NCI-H345 treated with DMSO at 0.1 percent for 48 hours (cell line): ENCODE results near the gene RAB38.

Experiments used
- DNase-seq: peaks from one replicate; lab custom pipeline; 2025; ENCODE audit not compliant: unreplicated experiment; lab: John Stamatoyannopoulos, UW

The RAB38 gene

DNA sequence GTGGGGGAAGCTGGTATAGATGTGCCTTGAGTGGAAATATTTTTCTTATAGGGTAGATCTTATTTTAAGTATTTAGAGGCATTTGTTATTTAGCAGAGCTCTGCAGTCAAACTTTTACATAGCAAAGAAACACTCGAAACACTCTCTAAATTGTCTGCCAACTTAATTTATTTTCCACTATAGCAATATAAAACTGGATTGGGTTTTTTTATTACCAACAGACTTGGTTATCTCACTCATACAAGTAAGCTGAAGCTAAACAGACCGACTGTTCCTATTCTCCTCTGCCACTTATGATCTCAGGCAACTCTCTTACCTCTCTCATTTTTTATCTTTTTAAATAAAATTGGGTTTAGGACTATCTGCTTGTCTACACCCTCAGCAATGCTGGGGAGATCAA lies 4.6 kb downstream of the RAB38 start:
- no peak for DNase-seq

DNA sequence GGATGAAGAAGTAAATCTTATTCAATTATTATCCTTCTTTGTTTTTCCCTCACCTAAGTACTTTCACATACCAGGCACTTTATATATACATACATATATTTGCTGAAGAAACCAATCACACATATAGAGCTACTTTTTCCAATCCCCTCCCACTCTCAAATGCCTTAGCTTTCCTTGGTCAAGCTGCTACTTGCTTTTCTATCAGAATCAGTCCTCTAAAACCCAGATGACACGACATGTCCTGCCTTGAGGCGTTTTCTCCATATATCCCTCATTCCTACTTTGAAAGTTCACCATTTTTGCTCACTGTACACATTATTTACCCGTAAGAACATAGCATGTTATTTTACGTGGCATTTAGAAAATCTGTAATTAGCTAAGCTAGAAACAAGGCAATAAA lies 5.4 kb downstream of the RAB38 start:
- no peak for DNase-seq

DNA sequence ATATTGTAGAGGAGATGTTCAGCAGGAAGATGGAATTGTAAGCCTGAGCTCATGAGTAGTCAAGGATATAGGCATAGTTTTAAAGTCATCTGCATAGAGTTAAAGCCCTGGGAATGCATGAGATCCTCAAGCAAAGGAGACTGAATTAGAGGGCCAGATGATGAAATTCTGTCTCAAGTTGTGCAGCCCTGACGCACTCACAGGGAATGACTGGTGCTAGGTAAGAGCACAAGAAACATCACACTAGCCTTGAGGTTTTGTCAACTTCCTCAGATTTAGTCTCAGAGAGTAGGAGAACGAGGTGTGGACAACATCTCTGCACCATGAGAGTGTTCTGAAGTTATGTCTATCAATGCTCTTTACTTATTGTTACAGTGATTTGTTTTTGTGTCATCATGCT lies 5.8 kb downstream of the RAB38 start:
- no peak for DNase-seq

DNA sequence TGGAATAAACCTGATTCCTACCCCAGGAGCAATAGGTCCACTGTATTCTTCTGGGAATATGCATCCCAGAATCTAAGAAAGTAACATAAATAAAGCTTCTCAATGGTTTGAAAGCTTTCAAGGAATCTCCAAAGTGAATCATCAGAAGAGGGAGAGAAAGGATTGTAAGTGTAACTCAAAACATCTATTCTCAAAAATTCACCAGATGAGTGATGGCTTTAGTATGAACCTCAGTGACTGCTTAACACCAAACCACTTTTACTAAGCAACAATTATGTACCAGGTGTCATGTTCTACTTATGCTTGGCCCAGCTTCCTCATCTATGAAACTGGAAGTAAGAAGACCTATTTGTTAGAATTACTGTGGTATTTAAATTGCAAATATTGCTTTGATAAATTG lies 7.4 kb downstream of the RAB38 start:
- DNase-seq = no peak

DNA sequence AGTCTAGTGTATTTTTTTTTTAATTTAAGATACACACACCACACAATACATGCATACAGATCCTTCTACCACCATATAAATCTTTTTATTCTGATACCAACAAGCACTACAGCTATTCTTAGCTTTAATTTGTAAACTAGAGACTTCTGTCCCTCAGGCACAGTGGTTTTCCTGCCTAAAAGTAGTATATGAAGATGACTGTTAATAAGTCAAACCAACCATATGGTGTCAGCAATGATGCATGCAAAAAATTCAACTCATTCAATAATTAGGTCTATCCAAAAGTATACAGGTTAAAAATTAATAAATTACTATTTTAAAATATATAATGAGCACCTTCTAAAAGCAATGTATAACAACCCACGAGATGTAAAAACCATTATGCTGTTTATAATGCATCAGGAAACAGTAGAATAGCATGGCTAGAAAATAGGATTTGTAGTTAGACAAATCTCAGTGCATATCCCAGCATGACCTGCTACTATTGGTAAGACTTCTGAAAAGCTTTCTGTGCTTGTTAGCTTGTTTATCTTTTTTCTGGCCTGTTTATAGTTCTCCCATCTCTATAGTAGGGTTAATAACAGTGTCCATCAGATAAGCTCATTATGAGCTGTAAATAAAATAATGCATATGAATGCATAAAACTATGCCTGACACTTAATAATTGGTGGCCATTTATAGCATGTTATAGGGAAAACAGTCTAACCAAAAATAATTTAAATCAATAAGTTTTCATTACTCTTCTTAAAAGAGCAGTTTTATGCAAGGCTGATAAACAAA lies 10.2 kb downstream of the RAB38 start:
- DNase-seq = no peak

DNA sequence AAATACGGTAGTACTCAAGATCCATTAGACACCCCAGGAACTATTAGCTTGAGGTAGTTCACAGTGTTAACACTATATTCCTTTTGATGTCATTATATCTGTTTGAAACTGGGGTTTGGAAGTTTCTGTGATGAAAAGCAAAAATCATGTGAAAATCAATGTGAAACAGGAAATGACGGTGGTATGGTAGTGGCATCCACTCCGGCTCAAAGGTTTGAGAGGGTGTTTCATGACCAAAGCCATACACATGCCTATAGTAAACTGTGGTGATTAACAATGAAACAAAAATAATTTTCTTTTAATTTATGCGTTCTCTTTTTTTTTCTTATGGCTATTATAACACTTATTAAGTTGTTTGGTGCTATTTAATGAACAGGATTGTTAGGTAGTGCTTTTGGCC lies 10.9 kb downstream of the RAB38 start:
- DNase-seq = no peak

DNA sequence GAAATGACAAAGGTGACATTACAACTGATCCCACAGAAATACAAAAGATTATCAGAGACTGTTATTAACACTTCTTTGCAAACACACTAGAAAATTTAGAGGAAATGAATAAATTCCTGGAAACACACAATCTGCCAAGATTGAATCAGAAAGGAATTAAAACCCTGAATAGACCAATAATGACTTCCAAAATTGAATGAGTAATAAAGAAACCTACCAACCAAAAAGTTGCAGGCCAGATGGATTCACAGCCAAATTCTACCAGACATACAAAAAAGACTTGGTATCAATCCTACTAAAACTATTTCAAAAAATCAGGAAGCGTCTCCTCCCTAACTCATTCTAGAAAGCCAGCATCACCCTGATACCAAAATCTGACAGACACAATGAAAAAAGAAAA lies 17.2 kb downstream of the RAB38 start:
- DNase-seq = no peak

DNA sequence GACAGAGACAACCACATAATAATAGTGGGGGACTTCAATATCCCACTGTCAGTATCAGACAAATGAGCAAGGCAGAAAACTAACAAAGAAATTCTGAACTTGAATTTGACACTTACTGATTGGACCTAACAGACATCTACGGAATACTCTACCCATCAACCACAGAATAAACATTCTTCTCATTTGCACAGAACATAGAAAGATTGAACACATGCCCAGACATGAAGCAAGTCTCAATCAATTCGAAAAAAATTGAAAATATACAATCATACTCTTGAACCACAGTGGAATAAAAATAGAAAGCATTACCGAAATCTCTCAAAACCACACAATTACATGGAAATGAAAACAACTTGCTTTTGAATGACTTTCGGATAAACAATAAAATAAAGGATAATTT lies 17.9 kb downstream of the RAB38 start:
- DNase-seq = no peak

DNA sequence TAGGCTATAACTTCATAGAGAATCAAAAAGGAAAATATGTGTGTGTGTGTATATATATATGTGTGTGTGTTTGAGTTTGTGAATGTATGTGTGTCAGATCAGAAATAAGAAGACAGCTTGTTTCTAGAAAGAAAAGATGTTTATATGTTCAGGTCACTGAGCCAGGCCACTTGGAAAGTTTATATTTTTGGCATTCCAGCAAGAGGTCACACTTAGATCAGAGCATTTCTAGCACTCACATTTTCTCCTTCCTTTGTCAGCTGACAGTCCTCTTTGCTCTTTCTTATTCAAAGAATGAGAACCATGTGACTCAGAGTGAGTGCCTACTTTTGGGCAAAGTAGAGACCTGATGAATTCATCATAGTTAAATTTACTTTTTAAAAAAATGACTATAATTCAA lies 22.9 kb downstream of the RAB38 start:
- no peak for DNase-seq

DNA sequence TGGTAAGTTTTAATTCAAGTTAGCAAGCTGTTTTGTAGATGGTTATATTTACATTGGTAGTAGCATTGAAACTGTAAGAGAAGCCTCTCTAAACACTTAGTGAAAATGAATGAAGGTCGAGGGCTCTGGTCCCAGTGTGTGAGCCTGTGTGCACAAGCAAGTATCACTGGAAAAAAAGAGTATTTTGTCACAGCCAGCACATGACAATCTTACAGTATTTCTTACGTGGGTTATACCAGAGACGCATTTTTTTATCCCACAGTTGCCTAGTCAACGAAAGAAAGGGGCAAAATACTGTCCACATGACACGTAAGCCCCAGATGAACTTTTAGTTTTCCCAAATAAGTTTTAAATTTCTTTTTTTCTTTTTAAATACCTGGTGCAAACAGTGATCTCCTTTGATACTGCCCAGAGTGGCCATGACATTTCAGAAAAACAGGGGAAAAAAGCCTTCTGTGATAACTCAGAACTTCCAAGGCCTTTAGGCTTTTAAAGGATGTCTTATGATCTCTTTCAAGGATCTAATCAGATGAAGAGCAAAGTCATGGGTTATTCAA lies 23.5 kb downstream of the RAB38 start:
- DNase-seq = no peak

DNA sequence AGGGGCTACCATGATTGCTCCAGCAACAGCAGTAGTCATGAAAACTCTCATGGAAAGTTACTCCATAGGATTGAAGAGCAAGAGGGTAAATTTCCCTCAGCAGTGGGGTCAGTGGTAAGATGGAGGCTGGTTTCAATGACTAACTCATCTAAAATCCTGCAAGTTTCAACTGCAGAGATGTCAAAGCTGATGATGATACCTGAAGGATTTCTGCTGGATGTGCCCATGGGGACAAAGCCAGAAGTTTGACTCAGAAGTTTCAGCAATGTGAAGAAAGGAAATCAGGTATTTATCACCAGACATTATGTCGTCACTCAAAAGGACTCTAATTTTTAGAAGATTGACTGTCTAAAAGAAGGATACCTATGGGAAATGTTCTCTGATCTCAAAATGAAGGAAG lies 29.1 kb downstream of the RAB38 start:
- no peak for DNase-seq

DNA sequence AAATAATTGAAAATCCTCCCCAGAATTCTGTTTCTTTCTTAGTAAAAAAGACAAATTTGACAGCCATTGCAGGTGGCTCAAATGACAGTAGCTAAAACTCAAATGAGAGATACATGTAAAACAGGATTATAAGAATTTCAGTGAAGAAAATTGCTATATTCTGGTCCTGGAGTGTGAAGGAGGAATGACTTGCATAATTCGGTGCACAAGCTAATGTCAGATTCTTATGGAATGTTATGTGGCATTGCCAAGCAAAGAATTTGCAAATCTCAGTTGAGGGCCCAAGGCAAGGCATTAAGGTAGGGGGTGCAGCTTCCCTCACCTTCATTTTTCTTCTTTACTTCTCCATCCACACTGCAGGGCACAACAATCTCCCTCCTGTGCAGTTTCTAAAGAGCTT lies 35.4 kb downstream of the RAB38 start:
- no peak for DNase-seq

DNA sequence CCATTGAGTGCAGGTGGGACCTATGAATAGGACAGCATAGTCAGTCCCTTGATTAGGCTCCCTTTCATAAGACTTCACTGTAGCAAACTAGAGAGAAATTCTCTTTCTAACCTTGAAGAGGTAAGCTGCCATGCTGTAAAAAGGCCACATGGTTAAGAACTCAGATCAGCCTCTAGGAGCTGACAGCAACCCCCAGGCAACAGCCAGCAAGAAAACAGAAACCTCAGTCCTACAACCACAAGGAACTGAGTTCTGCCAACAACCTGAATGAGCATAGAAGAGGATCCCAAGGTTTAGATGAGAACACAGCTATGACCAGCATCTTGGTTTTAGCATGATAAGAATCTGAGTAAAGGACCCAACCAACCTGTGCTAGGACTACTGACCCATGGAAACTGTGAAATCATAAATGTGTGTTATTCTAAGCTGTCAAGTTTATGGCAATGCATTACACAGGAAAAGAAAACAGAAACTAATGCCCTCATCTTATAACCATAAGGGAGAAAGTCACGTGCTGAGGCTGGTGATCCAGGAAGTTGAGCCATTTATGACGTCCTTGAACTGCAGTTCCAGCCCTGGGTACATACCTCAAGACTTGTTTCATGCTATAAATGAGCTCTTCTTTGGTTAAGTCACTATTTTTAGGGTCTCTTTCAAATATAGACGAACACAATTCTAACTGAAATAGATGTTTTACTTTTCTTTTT lies 43.3 kb downstream of the RAB38 start:
- DNase-seq = no peak

DNA sequence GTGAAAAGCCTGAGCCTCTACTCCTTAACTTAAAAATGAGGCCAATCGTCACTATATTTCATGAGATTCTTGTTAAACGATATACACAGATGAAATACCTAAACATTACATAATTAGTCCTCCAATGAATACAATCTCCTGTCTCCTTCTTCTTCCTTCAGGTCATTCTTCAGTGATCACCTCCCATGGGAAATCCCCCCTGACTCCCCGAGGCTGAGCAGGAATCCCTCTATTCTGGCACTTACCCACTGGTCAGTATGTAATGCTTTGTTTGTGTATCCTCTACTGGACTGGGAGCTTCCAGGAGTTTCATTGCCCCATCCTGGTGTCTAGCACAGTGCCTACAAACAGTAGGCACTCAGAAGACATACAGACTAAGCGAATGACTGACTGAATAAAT lies 52.3 kb downstream of the RAB38 start:
- DNase-seq = no peak

DNA sequence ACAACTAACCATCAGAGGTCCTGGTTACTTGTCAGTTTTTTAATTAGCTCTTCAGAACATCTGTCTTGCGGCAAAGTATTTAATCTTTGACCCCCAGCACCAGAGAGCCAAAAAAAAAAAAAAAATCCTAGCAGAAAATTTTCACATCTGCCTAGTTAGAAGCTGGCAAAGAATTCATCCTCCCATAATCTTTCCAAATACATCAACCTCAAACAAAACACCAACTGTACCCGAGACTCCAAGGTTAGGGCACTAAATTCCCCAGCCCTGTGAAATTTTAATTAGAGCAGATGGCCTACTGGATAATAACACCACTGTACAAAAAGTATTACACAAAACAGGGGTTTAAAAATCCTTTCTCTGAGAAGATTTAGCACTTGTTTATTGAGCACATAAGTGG lies 55.7 kb downstream of the RAB38 start:
- no peak for DNase-seq

DNA sequence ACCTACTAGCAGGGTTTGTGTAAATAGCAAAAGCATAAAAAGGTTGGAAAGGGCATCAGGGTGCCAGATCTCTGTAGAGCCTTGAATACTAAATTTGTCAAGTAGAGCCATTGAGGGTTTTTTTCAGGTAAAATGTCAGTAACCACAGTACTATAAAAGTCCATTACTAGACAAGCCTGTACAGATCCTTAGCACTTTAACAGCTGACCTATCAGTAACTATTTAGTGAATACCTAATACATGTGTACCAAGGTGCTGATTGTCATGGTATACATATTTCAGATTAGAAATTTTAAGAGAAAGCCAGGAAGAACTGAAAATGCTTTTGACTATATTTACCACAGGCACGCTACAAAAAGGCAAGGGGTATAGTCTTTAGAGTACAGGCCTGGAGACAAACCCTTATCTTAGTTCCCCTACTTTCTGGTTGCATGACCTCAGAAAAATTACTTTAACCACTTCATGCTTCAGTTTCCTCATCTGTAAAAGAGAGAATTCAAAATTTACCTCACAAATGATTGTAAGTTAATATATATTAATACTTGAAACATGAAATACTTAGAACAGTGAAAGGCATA lies 57.9 kb downstream of the RAB38 start:
- no peak for DNase-seq

DNA sequence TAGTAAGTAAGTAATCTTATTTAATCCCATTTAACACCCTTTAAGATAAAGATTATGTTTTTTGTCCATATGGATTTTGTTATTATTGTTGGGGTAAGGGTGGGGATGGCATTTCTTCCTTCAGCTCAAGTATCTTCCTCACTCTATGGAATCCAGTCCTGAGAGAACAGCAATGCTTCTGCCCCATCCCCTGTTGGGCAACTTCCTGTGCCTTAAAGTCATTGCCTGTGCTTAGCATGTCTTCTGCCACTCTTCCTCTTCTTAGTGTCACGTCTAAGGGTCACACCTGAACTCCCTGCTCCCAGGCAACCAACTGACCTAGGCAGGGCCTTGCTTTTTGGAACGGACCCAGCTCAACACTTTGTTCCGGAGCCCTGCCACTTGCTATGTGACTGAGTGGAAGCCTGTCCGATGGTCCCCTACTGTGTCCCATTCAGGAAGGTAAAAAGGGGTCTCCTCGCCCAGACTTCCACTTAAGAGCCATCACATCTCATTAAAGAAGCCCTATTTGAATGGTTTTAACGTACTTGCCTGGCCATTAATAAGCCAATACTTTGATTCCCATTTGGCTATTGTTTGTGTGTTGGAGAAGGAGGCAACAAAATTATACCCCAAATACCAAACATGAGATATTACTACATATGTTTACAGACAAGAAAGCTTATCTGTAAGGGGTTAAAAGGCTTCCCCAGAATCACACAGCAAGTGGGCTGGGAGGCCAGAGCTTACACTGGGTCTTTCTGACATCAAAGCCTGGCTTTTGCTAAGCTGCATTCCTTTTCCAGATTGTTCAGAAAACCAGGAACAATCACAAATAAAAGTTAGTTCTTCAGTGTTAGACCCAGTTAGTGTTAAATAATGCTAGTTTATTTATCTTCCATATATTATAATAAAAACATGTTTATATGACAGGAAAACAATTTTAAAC lies 59.2 kb downstream of the RAB38 start:
- DNase-seq = no peak

DNA sequence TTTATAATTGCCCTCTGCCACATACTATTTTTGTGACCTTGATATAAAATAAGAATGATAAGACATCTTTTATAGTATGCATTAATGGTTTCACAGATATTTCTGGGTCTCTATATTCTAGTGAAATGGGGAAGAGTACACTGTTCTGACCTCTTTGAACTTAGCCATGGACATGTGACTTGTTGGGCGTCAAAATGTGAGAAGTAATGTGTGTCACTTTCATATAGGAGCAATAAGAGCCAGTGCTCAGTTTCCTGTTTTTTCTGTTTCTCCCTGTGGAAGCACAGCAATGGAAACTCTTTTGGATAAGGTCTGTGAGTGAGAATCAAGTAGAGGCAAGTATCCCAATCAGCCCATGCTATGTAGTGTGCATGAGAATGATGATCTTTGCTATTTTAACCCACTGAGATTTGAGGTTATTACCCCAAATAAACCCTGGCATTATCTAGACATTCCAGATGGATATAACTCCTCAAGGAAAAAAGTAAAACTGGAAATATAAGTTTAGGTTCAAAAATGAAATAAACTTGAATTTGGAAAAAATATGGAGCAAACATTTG lies 60.7 kb downstream of the RAB38 start:
- DNase-seq = no peak

DNA sequence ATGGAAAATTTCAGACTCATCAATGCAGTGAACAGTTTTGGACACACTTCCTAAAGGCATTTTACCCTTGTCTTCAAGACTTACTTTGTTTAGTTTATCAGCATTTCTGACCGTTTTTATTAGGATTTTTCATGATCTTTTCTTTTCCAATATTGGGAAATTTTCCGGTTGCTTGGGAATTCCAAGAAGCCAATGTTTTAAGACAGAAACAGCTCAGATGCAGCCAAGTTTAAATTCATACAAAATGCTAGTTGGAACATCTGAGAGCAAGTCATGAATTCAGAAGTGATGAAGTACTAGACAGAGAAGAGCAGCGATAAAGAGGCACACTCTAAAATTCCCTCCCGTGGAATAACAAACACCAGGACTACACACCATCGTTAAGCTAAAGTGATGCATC lies 68.6 kb downstream of the RAB38 start:
- DNase-seq = no peak

DNA sequence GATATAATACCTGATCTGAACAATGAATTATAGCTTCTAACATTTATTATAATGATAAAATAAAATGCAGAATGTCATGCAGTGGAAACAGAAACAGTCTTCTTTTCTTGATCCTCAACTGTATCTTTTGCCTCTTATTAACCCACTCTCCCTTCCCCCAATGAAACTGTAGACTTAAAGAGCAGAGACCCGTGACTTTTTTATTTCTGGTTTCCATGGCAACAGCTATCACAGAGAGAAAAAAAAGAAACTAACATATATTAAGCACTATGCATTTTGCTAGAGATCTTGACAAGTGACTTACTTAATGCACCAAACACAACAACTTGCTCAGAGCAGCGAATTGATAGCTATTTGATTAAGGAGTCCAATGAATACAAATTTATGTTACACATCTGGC lies 69.3 kb downstream of the RAB38 start:
- no peak for DNase-seq

DNA sequence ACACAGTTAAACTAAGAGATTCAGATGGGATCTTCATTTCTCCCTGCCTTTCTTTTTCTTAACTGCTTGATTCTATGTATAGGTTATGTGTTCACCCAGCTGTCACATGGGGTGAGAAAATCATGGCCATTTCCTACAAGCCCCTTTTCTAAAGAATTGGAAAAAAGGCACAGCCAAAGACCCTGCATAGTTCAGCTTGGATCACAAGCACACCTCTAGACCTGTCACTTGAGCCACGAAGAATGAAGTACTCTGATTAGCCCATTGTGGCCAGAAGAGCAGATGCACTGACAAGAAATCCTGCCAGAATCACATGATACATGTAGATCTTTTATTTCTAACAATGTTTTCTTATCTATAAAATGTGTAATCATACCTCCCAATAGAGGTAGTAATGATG lies 69.7 kb downstream of the RAB38 start:
- DNase-seq = no peak
